ENCODE measurements around the gene CCDC92.

CCDC92 gene

DNA sequence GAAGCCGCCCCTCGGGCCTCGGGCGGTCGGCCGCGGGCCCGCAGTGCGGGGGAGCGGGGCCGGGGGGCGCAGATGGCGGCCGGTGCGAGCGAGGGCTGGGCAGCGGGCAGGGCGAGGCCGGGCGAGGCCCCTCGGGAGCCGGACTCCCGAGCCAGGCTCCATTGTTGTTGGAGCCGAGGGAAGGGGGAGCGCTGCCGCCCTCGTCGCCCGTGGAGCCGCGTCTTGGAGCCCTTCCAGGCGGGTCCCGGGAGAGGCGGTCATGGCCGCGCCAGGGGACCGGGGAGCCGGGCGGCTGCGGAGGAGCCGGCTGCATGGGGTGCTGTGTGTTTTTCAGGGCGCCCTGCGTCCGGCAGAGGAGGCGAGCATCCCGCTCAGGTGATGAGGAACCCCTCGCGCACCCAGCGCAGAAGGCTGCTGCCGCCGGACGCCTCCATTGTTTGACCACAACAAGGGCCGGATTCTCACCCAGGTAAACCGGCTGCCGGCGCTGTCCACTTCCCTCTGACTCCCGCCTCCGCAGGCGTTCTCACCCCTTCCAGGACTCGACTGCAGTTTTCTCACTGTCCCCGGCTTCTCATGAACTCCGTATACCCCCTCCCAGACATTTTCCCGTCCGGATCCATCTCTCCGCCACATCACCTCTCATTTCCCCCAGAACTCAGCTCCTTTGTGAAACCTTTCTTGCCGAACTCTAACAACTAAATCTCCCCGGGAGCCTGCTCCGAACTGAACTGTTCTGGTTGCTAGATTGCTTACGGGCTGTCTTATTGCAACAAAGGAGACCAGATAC is 1.1 kb upstream of the CCDC92 start:
- DNase-seq = no peak

DNA sequence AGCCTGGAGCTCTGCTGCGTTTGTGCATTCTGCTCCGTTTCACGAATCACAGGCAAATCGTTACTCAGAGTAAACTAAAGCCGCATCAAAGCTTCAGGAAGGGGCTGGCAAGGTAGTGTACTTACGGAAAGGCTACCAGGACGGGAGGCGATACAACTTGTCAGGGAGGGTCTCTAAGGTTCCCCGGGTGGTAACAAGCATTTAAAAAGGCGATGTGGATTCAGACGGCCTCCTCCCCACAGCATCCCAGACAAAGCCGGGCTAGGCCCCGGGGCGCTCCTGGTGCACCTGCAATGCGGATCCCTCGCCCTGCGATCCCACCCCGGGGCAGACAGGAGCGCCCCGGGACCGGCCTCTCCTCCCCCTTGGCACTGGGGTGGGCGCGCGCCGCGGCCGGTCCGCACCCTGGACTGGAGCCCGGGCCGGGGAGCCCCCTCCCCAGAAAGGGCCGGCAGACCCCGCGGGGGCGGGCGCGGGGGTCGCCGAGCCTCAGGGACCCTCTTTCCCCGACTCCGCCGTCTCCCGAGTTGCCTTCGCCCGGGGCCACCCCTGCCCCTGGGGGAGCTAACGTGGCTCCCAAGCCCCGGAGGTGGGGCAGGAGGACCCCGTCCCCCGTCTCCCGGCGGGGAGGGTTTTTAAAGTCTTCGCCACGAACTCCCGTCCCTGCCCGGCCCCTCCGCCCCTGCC is 718 bp downstream of the CCDC92 start:
- no peak for DNase-seq

DNA sequence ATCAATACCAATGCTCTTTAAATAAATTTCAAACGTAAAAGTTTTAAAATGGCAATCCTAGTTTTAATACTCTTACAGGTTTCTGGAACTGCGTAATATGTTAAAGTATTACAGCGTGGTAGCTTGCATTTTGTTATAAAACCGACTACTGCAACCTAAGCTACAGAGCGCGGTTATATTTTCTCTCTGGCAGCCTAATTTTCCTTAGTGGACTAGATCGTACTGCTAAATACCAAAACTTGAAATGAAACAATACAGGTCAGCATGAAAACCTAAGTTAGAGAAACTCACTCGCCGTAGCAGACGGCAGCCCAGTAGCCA is 1.2 kb downstream of the CCDC92 start:
- no peak for DNase-seq

DNA sequence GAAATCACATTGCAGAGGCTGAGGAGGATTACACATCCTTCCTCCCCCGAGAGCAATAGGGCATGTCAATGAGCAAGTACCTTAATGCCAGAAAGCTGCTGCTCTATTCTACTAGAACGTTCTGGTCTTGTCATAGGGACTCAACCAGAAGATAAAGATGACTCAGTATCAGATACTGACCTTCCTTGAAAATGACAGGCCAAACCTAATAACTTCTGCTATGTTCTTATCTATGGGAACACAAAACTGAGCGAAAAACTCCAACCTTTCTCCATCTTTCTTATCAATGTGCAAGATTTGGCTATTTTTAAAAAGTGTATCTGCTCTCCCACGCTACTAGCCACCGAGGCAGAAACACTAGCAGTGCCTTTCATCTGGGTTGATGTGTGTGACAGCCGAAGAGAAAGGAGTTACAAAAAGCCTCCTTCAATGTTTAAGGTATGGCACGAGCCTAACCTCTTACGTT is 5.5 kb downstream of the CCDC92 start:
- DNase-seq = no peak

DNA sequence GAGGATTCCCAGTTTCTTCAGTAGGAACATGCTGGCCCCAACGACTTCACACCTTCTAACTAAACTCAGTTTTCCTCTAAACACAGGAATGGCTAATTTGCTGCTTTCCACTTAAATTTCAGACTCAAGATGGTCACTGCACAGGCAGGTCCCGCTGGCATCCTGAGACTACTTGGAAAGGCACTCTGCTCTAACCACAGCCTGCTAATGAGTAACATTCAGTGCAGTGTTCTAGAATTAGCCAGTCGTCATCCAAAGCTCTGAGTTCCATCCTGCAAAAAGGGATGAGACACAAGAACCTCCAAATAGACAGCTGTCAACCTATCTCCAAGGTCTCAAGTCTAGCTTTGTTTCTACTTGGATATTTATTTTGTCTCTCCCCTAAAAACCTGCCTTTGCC is 6.0 kb downstream of the CCDC92 start:
- DNase-seq = no peak

DNA sequence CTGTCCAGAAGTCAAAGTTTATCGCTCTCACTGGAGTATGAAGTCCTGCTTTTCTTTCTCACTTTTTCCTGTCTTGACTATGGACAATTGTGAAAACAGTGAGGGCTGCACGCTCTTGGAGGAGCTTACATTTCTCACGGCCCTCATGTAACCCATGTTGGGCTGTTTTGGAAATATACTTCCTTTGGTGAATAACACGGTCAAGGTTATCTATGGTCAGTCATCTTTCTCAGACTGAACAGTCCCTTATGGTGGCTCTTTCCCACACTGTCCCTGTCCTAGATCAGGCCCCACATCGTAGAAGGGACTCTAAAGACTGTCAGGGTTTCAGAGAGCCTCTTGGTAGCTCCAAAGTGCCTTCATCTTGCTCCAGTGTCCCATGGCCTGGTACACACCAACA is 7.2 kb downstream of the CCDC92 start:
- DNase-seq = no peak

DNA sequence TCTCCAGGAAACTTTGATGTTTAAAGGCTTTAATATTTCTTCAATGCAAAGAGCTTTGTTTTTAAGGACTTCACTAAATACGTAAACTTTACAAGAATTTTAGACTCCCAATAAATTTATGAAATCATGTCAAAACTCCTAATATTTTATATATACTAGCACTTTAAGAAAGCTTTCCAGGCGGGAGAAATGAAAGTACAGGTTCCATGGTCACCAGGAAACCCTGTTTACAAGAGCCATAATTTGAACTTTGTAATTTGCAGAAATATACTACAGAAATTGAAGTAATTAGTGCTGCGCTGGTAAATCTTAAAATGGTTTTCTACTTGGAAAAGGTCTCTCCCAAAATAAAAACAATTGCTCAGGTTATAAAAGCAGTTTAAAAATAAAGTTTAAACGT is 8.8 kb downstream of the CCDC92 start:
- no peak for DNase-seq

DNA sequence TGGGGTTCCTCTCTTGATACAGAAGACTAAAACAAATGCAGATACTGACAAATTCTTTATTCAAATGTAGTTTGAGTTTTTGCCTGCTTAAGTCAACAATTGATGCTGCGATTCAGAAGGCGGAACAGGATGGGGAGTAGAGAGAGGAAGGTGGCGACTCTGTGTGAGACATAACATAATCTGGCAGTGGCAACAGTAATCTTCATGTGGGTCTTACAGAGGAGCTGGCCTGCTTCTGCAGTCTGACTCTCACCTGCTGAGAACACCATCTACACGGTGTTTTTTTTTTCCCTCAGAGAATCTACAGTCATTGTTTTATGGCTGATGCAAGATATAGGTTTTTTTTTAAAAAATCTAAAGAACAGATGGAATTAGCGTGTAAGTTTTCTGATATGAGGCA is 10.1 kb downstream of the CCDC92 start:
- no peak for DNase-seq

DNA sequence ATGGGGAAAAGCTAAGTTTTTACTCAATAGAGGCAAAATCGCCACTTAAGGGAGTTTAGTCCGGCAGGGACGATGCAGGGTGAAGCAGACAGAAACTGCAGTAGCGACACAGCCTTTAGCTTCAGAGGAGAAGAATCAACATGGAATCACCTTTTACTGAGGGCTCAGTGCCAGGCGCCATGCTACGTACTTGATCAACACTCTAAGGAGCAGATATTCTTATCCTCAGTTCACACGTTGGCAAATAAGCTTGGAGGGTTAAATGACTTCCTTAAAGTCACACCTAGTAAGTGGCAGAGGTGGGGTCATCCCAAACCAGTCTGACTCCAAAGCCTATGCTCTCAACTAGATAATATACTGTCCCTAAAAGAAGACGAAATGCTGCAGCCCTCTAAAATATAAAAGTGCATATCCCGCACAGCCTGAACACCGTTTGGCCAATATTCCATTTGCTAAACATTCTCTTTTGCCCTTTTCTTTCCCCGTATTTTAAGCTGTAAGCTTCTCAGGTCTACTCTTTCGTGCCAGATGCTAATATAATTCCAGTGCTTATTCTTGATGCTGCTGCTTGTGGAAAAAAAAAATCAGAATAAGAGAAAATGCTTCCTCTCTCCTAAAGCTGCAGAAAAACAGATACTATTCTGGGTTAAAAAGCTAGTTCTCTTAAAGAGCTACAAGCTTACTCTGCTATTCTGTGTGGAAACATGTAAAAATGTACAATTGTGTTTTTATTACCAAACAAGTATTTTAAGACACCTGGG is 10.9 kb downstream of the CCDC92 start:
- DNase-seq = no peak

DNA sequence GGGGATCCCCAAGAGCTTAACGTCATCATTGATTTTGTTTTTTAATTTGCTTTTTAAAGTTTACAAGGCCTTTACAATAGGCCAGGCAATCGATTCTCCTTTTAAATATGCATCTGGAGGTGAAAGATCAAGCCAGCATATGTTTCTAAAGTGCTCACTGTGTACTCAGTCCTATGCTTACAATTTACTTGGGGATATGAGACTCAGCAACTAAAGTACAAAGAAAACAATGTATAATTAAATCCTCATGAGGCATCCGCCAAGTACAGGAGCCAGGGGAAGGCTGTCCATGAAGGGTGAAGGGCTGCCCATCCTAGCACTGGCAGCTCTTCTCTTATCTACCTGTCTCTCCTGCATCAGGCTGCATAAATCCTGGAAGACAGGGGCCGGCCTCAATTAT is 11.8 kb downstream of the CCDC92 start:
- no peak for DNase-seq

DNA sequence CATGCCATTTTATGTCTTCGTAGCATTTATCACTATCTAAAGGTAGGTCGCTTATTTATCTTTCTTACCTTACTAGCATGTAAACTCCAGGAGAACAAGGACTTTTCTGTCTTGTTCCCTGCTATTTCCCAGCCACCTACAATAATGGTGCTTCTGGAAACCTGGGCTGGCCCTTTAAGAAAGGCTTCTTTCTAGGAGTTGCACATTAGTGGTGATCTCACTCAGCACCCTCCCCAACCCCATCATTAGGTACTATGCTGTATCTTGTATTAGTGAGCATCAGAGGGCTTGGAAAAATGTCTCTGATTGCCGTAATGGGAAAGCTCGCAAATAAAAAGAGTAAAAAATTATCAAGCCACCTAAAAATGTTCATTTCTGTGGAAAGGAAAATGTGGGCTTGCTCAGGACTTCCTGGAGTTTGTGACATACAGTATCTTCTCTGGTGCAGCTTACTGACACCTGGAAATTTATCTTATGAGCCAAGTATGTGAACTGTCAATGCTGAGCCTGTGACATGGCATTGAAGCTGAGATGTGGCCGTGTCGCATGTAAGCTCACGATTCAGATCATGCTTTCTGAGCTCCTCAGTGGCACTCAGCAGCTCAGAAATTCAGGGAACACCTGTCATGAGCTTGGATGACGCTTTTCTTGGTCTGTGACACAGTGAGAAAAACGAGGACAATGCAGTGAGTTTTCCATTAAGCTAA is 12.4 kb downstream of the CCDC92 start:
- DNase-seq = no peak

DNA sequence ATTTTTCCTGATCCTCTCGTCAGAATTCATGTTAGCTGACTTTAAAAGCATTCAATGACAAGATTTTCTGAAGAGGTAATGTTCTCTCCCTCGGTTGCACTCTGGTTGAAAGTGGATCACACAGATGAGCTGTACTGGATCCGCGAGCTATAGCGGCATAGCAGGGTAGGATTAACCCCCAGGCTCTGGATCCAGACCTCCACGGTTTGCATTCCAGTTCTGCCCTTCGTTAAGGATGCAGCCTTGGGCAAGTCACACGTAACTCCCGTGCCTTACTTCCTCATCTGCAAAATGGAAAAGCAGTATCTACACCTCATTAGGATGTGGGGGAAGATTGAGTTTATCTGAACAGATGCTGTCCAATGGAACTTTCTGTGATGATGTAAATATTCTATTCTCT is 13.8 kb downstream of the CCDC92 start:
- DNase-seq = no peak

DNA sequence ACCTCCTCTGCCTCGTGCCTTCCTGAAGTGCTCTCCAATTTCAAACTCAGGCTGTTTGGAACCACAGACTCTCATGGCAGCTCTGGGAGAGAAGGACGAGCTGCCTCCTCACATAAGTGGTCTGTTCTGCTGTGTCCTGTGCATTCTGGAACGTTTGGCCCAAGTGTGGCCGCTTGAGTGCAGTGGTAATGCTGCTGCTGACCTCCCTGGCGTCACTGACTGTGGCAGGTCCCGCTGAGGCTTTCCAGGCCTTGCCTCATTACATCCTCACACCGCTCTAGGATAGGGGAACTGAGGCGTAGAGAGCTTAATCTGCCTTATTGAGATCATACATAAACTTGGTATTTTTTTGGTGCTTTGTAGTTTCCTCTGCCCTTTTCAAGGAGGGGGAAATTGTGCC is 14.2 kb downstream of the CCDC92 start:
- DNase-seq = no peak

DNA sequence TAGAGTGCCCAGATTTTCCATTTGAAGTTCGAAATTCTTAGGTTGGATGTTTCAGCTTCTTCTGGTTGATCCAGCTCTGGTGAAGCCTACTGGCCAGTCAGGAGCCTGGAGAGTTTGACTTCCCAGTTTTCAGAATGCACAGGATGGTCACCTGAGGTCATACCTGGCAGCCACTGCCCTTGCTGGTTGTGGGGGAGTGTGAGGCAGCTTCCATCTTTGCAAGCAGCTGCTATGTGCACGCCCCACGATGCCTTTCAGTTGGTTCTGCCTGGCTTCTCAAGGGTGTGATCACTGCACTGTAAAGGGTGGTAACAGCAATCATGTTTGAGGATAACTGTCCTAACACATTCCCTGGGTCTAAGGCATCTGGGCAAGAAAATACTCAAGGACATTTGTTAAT is 15.4 kb downstream of the CCDC92 start:
- no peak for DNase-seq

DNA sequence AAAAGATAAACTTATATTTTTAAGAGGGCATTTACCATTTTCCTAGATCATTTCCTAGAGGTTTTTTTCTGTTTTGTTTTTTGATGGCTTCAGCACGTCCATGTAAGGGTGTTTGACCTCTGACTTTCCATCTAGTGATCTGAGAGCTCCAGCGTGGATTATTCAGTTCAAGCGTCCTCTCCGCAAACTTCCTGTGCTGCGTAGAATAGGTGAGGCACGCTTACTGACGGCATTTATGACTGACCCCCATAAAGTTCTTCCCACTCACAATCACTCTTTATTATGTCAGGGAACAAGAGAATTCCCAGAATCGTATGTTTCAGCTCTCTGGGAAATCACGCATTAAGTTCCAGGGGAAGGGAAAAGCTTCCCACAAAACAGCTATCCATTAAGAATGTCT is 16.4 kb downstream of the CCDC92 start:
- DNase-seq = no peak

DNA sequence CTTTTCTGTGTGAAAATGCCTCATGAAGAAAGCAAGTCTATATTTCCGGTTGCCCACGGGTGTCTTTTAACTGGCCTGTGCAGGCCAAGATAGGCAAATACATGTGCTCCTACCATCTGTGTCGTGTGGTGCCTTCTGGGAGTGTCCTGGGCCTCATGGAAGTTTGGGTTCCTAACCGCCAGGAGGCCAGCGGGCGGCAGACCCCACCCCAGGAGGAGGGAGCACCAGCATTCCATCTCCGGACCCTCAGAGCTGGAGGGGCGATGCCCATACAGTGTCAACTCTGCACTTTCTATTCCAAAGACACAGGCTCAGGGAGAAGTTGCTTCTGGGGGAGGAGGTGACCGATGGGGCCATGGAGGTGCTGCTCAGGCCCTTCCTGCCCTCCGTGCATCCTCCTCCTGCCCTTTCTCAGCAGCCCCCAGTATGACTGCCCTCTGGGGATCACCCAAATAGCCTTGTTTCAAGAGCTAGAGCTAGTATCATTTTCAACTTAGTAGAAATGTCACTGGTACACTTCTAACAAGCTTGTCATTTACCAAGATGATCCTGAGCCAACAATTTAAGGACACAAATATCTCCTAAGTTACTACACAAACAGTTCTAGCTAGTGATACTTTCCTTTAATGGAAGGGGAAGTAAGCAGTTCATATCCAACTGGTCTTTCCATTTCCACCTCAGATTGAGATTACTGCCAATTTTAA is 17.8 kb downstream of the CCDC92 start:
- no peak for DNase-seq

DNA sequence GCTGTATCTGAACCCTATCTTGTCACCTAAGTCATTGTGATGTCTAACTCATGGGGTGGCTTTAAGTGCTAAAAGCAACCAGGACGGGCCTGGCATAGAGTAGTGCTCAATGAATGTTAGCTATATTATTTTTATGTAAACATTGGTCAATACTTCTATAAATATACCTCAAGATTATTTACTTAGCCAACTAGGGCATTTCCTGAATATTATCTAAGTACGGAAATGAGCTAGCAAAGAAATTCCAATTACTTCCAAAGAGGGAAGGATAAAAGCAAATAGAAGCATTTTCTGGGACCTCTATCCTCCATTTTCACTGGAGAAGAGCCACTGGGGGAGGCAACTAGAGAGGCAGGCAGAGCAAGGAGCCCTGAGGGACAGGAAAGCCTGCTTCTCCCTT is 20.6 kb downstream of the CCDC92 start:
- DNase-seq = no peak

DNA sequence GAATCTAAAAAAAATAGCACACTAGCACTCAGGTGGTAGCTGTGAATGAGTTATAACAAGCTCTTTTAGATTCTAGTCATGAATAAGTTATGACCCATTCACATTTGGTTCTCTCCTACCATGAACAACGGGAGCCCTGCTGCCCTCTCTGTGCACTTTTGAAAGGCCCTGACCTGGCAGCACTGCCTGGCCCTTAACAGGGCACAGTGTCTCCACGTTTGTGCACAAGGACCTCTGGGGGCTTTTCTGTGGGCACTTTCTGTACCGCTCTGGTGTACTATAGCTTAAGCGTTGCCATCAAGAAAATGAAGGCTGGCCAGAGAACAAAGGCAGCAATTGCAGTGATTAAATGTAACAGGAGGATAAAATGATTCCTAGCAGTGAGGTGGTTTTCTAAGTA is 21.2 kb downstream of the CCDC92 start:
- no peak for DNase-seq

DNA sequence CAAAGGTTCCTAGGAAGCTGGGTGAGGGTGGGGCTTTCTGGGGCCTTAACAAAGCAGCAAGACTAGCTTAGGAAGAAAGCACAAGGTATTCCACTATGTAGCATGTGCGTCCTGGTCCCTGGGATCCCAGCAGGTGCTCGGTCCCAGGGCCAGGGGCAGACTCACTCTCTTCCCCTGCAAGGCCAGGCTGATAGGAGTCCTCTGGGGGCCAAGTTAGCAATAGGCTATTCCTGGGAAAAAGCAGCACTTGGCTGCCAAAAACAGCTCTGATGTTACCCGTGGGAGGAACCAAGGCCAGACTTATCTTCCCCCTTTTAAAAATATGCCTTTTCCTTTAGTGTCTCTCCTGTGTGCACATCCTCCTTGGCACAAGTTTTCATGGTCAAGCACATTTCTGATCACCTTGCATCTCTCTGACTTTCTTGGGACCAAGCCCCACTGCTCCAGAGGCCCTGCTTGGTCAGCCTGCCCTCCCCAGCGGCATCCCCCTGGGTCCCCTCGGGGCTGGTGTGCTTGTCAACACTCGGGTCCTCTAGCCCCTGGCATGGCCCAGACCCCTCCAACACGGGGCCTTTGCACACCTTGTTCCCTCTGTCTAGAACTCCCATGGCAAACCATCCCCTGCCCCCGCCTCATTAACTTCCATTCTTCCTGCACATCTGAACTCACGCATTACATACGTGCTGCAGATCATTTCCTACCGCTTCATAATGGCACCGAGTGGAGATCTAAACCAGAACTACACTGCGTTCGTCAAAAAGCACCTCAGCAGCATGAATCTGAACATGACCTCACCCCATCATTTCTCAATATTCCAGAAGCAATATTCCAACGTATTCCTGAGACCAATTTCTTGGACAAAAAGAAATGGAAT is 21.9 kb downstream of the CCDC92 start:
- DNase-seq = no peak

DNA sequence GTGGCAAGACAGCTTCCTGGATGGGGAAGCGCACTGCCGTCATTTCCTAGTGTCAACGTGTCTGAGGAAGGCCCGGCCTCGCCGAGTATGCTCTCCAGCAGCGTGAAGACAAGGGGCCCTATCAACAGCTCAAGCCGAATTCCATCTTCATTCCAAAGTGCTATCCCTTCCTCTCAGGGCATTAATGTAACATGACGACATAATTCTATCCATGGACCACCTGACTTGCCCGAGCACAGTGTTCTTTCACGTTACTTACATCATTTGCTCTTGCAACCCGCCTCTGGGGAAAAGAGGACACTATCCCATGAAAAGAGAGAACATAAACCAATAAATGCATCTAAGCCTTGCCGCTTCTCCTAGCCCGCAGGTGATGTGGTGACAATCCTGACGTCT is 22.9 kb downstream of the CCDC92 start:
- DNase-seq = no peak
